A172 (cell line): ENCODE measurements around the gene FGF2. TPM values are rescaled to one million over a fixed set of nuclear protein-coding genes. Genes with fewer than 3 reads are reported as not detected.
"Not testable (repeated sequence)": the region's sequence is repeated elsewhere in the genome, so short reads cannot be mapped to it uniquely, and the experiment has no call there.

ENCODE experiments used
- DNase-seq: peaks from one replicate; pipeline ENCODE4 v3.0.0-alpha.2; 2015; ENCODE audit warnings: low spot score
- total RNA-seq: library from RNA; depleted of rRNA; stranded (reverse); fragments of >200 nt; shearing (Covaris generic); gene quantifications from 2 replicates; pipeline ENCODE4 v1.2.3, GENCODE V29; 2014

Gene FGF2
- total RNA-seq, 1 experiment from 2014 or later: 216 TPM

GRCh38 chr4:122845066-122845465 is 18.4 kb downstream of the FGF2 start:
- DNase-seq: no peak

- no peak for DNase-seq
These were observed 19.1 kb downstream of the FGF2 start for GRCh38 chr4:122845760-122846159.

- no peak for DNase-seq
These were observed 21.3 kb downstream of the FGF2 start for GRCh38 chr4:122847931-122848330.

- DNase-seq: not testable (repeated sequence)
These were observed 23.2 kb downstream of the FGF2 start for GRCh38 chr4:122849789-122850188.

GRCh38 chr4:122851568-122851967 is 24.9 kb downstream of the FGF2 start:
- DNase-seq: no peak

- no peak for DNase-seq
These were observed 28.1 kb downstream of the FGF2 start for GRCh38 chr4:122854447-122855352.

- DNase-seq: no peak
These were observed 28.8 kb downstream of the FGF2 start for GRCh38 chr4:122855353-122855890.

GRCh38 chr4:122857160-122857559 is 30.5 kb downstream of the FGF2 start:
- DNase-seq: no peak

- DNase-seq: no peak
These were observed 32.1 kb downstream of the FGF2 start for GRCh38 chr4:122858705-122859104.

GRCh38 chr4:122861172-122861943 is 34.7 kb downstream of the FGF2 start:
- no peak for DNase-seq

GRCh38 chr4:122863639-122864038 is 37.0 kb downstream of the FGF2 start:
- DNase-seq: no peak

- no peak for DNase-seq
These were observed 38.8 kb downstream of the FGF2 start for GRCh38 chr4:122865425-122865824.

GRCh38 chr4:122868235-122868634 is 41.6 kb downstream of the FGF2 start:
- not testable (repeated sequence) for DNase-seq

GRCh38 chr4:122873146-122873545 is 46.5 kb downstream of the FGF2 start:
- no peak for DNase-seq

GRCh38 chr4:122873821-122874593 is 47.4 kb downstream of the FGF2 start:
- peak; percentile 59 for DNase-seq

GRCh38 chr4:122875949-122876348 is 49.3 kb downstream of the FGF2 start:
- no peak for DNase-seq

- DNase-seq: no peak
These were observed 49.8 kb downstream of the FGF2 start for GRCh38 chr4:122876456-122876855.

GRCh38 chr4:122879001-122879400 is 52.4 kb downstream of the FGF2 start:
- no peak for DNase-seq

- DNase-seq: no peak
These were observed 56.5 kb downstream of the FGF2 start for GRCh38 chr4:122882857-122883735.

GRCh38 chr4:122884499-122884898 is 57.9 kb downstream of the FGF2 start:
- no peak for DNase-seq

- peak; percentile 59 for DNase-seq
These were observed 63.1 kb downstream of the FGF2 start for GRCh38 chr4:122889726-122890125.
